PC-3 (cell line): Measurements from ENCODE around the gene PODN. TPM values are rescaled to one million over a fixed set of nuclear protein-coding genes. Genes with fewer than 3 reads are reported as not detected.

ENCODE experiments used
- ATAC-seq: fragments of 200-7000 bp; cut with Tn5 transposase; 2 replicates; pipeline ENCODE4 v1.9.1; 2020; ENCODE audit warnings: mild to moderate bottlenecking, moderate library complexity
- BruUV-seq: library from RNA; stranded (reverse); fragments of 400-500 nt; replicated peaks from 2 replicates; lab custom pipeline; 2021; lab: Mats Ljungman, UMichigan
- CTCF ChIA-PET: fragments of 300-600 bp; sonication (Branson Sonifier 250); formaldehyde crosslinking; loops from one replicate; lab custom pipeline; 2022; ENCODE audit warnings: antibody characterized with exemption; lab: Charles Lee
- POLR2A ChIA-PET: fragments of 300-600 bp; sonication (Branson Sonifier 250); formaldehyde crosslinking; loops from one replicate; lab custom pipeline; 2022; ENCODE audit warnings: antibody characterized with exemption; ENCODE audit not compliant: unreplicated experiment; lab: Charles Lee
- DNase-seq: peaks from one replicate; pipeline ENCODE4 v3.0.0-alpha.2; 2015
- H2AFZ ChIP-seq: fragments of 300-600 bp; sonication (generic); 2 replicates; pipeline ENCODE4 v1.6.0; 2016; ENCODE audit warnings: antibody characterized with exemption, low read length
- H3F3A ChIP-seq: fragments of 300-600 bp; sonication (generic); one replicate; pipeline ENCODE4 v1.6.0; 2017; ENCODE audit warnings: antibody characterized with exemption, low read length, control low read depth, mild to moderate bottlenecking; ENCODE audit not compliant: unreplicated experiment
- H3K27ac ChIP-seq: fragments of 300-600 bp; sonication (generic); 2 replicates; pipeline ENCODE4 v1.5.1; 2016; ENCODE audit warnings: mild to moderate bottlenecking, low read length
- H3K27me3 ChIP-seq: fragments of 300-600 bp; sonication (generic); 2 replicates; pipeline ENCODE4 v1.6.1; 2016; ENCODE audit warnings: low read length, mixed read lengths
- H3K36me3 ChIP-seq: fragments of 300-600 bp; sonication (generic); 2 replicates; pipeline ENCODE4 v1.6.1; 2016; ENCODE audit warnings: low read depth, mixed run types, low read length, mixed read lengths
- H3K4me1 ChIP-seq: fragments of 300-600 bp; sonication (generic); 2 replicates; pipeline ENCODE4 v1.5.1; 2016; ENCODE audit warnings: low read length; ENCODE audit not compliant: insufficient read depth
- H3K4me2 ChIP-seq: fragments of 300-600 bp; sonication (generic); 2 replicates; pipeline ENCODE4 v1.6.0; 2016; ENCODE audit warnings: low read length
- H3K4me3 ChIP-seq: fragments of 300-600 bp; sonication (generic); 2 replicates; pipeline ENCODE4 v1.5.1; 2016; ENCODE audit warnings: mild to moderate bottlenecking, low read length, mixed read lengths
- H3K79me2 ChIP-seq: fragments of 300-600 bp; sonication (generic); 2 replicates; pipeline ENCODE4 v1.6.1; 2017; ENCODE audit warnings: low read length, mixed read lengths
- H3K9ac ChIP-seq: fragments of 300-600 bp; sonication (generic); 2 replicates; pipeline ENCODE4 v1.6.0; 2016; ENCODE audit warnings: mild to moderate bottlenecking, low read length
- H3K9me2 ChIP-seq: fragments of 300-600 bp; sonication (generic); replicated peaks from 2 replicates; pipeline ENCODE4 v1.6.1; 2016; ENCODE audit warnings: mixed run types, low read length, mixed read lengths
- H3K9me3 ChIP-seq: fragments of 300-600 bp; sonication (generic); 2 replicates; pipeline ENCODE4 v1.6.1; 2016; ENCODE audit warnings: low read length, mixed read lengths
- H4K20me1 ChIP-seq: fragments of 300-600 bp; sonication (generic); 2 replicates; pipeline ENCODE4 v1.6.1; 2016; ENCODE audit warnings: low read length, mixed read lengths
- EZH2 ChIP-seq: fragments of 300-600 bp; sonication (generic); IDR thresholded peaks from one replicate; pipeline ENCODE4 v1.6.1; 2017; ENCODE audit warnings: antibody characterized with exemption, mild to moderate bottlenecking, low read length; ENCODE audit not compliant: unreplicated experiment
- EZH2phosphoT487 ChIP-seq: fragments of 300-600 bp; sonication (generic); IDR thresholded peaks from 2 replicates; pipeline ENCODE4 v1.6.1; 2018; ENCODE audit warnings: mild to moderate bottlenecking, antibody characterized with exemption, low read length, borderline replicate concordance
- intact Hi-C: fragments of 100-400 bp; cut with micrococcal nuclease; formaldehyde crosslinking; loops from 2 replicates; pipeline ENCODE4 v1.9.0; 2023
- total RNA-seq: library from RNA; depleted of rRNA; stranded (reverse); fragments of >200 nt; gene quantifications from 2 replicates; pipeline ENCODE4 v1.2.3, GENCODE V29; 2014
- TF ChIP-seq, protein P1 (sequence below): fragments of 300-600 bp; sonication (generic); conservative IDR thresholded peaks from 2 replicates; pipeline ENCODE4 v1.5.1; 2017; ENCODE audit warnings: antibody characterized with exemption, low read depth, mild to moderate bottlenecking, low read length

Gene PODN
- total RNA-seq, 1 experiment from 2014 or later: not detected

- no peak overlapping the region for H3K9ac ChIP-seq
- H3K9me2 ChIP-seq: no peaks in the 10 kb centered on the region
- no TSS peak for BruUV-seq
- no peak overlapping the region for H3K4me2 ChIP-seq
- no peaks in the 10 kb centered on the region for H3K79me2 ChIP-seq
- H3K36me3 ChIP-seq: no peaks in the 10 kb centered on the region
- POLR2A ChIA-PET: no interaction called here
- DNase-seq (no peak), ATAC-seq (no peak)
- CTCF ChIA-PET: no interaction called here
- no peak overlapping the region for H3K4me3 ChIP-seq
- H3K4me1 ChIP-seq: no peaks in the 10 kb centered on the region
- no peak overlapping the region for H2AFZ ChIP-seq
- H3K27ac ChIP-seq: no peak overlapping the region
- H3F3A ChIP-seq: no peaks in the 10 kb centered on the region
- H3K27me3 ChIP-seq: no peaks in the 10 kb centered on the region
- H4K20me1 ChIP-seq: no peaks in the 10 kb centered on the region
- H3K9me3 ChIP-seq: no peaks in the 10 kb centered on the region
- TF ChIP-seq, protein P1, sequence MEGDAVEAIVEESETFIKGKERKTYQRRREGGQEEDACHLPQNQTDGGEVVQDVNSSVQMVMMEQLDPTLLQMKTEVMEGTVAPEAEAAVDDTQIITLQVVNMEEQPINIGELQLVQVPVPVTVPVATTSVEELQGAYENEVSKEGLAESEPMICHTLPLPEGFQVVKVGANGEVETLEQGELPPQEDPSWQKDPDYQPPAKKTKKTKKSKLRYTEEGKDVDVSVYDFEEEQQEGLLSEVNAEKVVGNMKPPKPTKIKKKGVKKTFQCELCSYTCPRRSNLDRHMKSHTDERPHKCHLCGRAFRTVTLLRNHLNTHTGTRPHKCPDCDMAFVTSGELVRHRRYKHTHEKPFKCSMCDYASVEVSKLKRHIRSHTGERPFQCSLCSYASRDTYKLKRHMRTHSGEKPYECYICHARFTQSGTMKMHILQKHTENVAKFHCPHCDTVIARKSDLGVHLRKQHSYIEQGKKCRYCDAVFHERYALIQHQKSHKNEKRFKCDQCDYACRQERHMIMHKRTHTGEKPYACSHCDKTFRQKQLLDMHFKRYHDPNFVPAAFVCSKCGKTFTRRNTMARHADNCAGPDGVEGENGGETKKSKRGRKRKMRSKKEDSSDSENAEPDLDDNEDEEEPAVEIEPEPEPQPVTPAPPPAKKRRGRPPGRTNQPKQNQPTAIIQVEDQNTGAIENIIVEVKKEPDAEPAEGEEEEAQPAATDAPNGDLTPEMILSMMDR: no peak
- no peak for TF ChIP-seq EZH2phosphoT487
- no peak for TF ChIP-seq EZH2
- intact Hi-C loops: no loop called here
These were observed 13.2 kb downstream of the PODN start for GRCh38 chr1:53075206-53075605.

GRCh38 chr1:53075761-53076163 is 13.7 kb downstream of the PODN start:
- no peak overlapping the region for H3K4me2 ChIP-seq
- BruUV-seq: no TSS peak
- TF ChIP-seq, protein P1: no peak
- no peak for TF ChIP-seq EZH2
- no peak for TF ChIP-seq EZH2phosphoT487
- H3K36me3 ChIP-seq: no peaks in the 10 kb centered on the region
- ChIA-PET CTCF (no interaction called here), POLR2A (no interaction called here)
- no peak overlapping the region for H3K4me3 ChIP-seq
- H3K27me3 ChIP-seq: no peaks in the 10 kb centered on the region
- intact Hi-C loops: no loop called here
- H3K9me2 ChIP-seq: no peaks in the 10 kb centered on the region
- no peaks in the 10 kb centered on the region for H4K20me1 ChIP-seq
- H3K79me2 ChIP-seq: no peaks in the 10 kb centered on the region
- DNase-seq (no peak), ATAC-seq (no peak)
- H3K9ac ChIP-seq: no peak overlapping the region
- H3F3A ChIP-seq: no peaks in the 10 kb centered on the region
- no peak overlapping the region for H2AFZ ChIP-seq
- no peaks in the 10 kb centered on the region for H3K4me1 ChIP-seq
- no peak overlapping the region for H3K27ac ChIP-seq
- H3K9me3 ChIP-seq: no peaks in the 10 kb centered on the region

DNA sequence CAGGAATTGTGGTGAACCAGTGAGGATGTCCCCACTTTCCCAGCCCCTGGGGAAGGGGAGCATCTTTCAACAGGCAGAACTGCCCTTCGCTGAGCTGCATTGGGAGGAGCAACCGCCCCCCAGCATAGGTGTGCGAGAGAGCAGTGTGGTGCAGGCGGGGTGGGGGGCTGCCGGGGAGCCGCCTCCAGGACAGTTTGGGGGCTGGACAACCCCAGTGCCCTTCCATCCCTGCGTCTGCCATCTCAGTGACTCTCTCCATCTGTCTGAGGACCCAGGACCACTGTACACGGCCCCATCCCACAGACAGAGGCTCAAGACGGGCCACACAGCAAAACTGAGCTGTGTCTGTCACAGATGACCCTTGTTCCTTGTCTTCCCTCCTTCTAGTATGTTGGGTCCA is 14.2 kb downstream of the PODN start:
- CTCF ChIA-PET: no interaction called here
- Histone ChIP-seq H3K79me2 (no peaks in the 10 kb centered on the region), H3K4me2 (no peak overlapping the region), H3K4me3 (no peak overlapping the region), H2AFZ (no peak overlapping the region), H3K4me1 (no peaks in the 10 kb centered on the region), H3K36me3 (no peaks in the 10 kb centered on the region), H3K9ac (no peak overlapping the region), H4K20me1 (no peaks in the 10 kb centered on the region), H3K9me2 (no peaks in the 10 kb centered on the region), H3F3A (no peaks in the 10 kb centered on the region), H3K27ac (no peak overlapping the region), H3K9me3 (no peaks in the 10 kb centered on the region), H3K27me3 (no peaks in the 10 kb centered on the region)
- BruUV-seq: no TSS peak
- DNase-seq (no peak), ATAC-seq (no peak)
- POLR2A ChIA-PET: no interaction called here
- TF ChIP-seq EZH2 (no peak), EZH2phosphoT487 (no peak)
- TF ChIP-seq, protein P1: no peak
- intact Hi-C loops: no loop called here
